ENCODE results near the gene CETN3.

CETN3 gene

GRCh38 chr5:90409318-90410177, at the start of gene CETN3:
TSS of gene CETN3 (minus strand) at chr5:90409756. CDS start at chr5:90409661, 95 bp downstream.
- peak; percentile 93 for DNase-seq (ENCODE audit: low read depth)
- TF ChIP-seq CTCF (IDR thresholded peaks at IDR 0.05; ENCODE audit: low read depth, low read length, missing control alignments): no peak
- peak within 1 kb of the TSS; percentile 99 for H3K4me3 ChIP-seq (ENCODE audit: low read depth, low read length)

GRCh38 chr5:90446961-90447360, 37.4 kb upstream of the CETN3 start:
- no peak overlapping the region for H3K4me3 ChIP-seq (ENCODE audit: low read depth, low read length)
- TF ChIP-seq CTCF (IDR thresholded peaks at IDR 0.05; ENCODE audit: low read depth, low read length, missing control alignments): no peak
- no peak for DNase-seq (ENCODE audit: low read depth)

- TF ChIP-seq CTCF (IDR thresholded peaks at IDR 0.05; ENCODE audit: low read depth, low read length, missing control alignments): no peak
- DNase-seq (ENCODE audit: low read depth): no peak
- H3K4me3 ChIP-seq (ENCODE audit: low read depth, low read length): no peak overlapping the region
Measured at GRCh38 chr5:90440644-90441043, 31.1 kb upstream of the CETN3 start.

- no peak for TF ChIP-seq CTCF (IDR thresholded peaks at IDR 0.05; ENCODE audit: low read depth, low read length, missing control alignments)
- no peak overlapping the region for H3K4me3 ChIP-seq (ENCODE audit: low read depth, low read length)
- DNase-seq (ENCODE audit: low read depth): no peak
Measured at GRCh38 chr5:90438100-90438499, 28.5 kb upstream of the CETN3 start.

- no peak overlapping the region for H3K4me3 ChIP-seq (ENCODE audit: low read depth, low read length)
- no peak for DNase-seq (ENCODE audit: low read depth)
- TF ChIP-seq CTCF (IDR thresholded peaks at IDR 0.05; ENCODE audit: low read depth, low read length, missing control alignments): no peak
Measured at GRCh38 chr5:90437663-90438062, 28.1 kb upstream of the CETN3 start.

GRCh38 chr5:90434116-90434714, 24.7 kb upstream of the CETN3 start:
- no peak overlapping the region for H3K4me3 ChIP-seq (ENCODE audit: low read depth, low read length)
- no peak for DNase-seq (ENCODE audit: low read depth)
- peak; percentile 61 for TF ChIP-seq CTCF (IDR thresholded peaks at IDR 0.05; ENCODE audit: low read depth, low read length, missing control alignments)

All from GM12864 (cell line).